ENCODE data around the gene CREBRF.
A peak's percentile ranks its signal among the peaks of the same experiment; 100 is the strongest.
"Not testable (repeated sequence)": the region's sequence is repeated elsewhere in the genome, so short reads cannot be mapped to it uniquely, and the experiment has no call there.

Gene CREBRF

GRCh38 chr5:173039188-173039587 lies 17.0 kb upstream of the CREBRF start:
- H3K27ac ChIP-seq (ENCODE audit: low read depth, low read length), result no peak overlapping the region
- H3K79me2 ChIP-seq (ENCODE audit: control insufficient read depth, insufficient read depth, low read length, unreplicated experiment), result peaks cover 3% of the 10 kb centered on the region
- peaks cover 11% of the 10 kb centered on the region for H3K4me1 ChIP-seq (ENCODE audit: control insufficient read depth, insufficient read depth, low read length, unreplicated experiment)
- no peak overlapping the region for H2AFZ ChIP-seq (ENCODE audit: low read length, unreplicated experiment)
- H3K4me3 ChIP-seq (ENCODE audit: low read depth, low read length), result no peak overlapping the region
- peaks cover 5% of the 10 kb centered on the region; the same call in 1 of the 2 replicates for H3K36me3 ChIP-seq (ENCODE audit: insufficient read depth, low read length)
- no peaks in the 10 kb centered on the region for H3K27me3 ChIP-seq (ENCODE audit: insufficient read depth, low read length)

GRCh38 chr5:173039964-173040363 lies 16.2 kb upstream of the CREBRF start:
- Histone ChIP-seq H3K27ac (ENCODE audit: low read depth, low read length) (no peak overlapping the region), H3K79me2 (ENCODE audit: control insufficient read depth, insufficient read depth, low read length, unreplicated experiment) (peaks cover 2% of the 10 kb centered on the region), H3K4me3 (ENCODE audit: low read depth, low read length) (no peak overlapping the region), H2AFZ (ENCODE audit: low read length, unreplicated experiment) (no peak overlapping the region), H3K4me1 (ENCODE audit: control insufficient read depth, insufficient read depth, low read length, unreplicated experiment) (peaks cover 8% of the 10 kb centered on the region), H3K36me3 (ENCODE audit: insufficient read depth, low read length) (peaks cover 2% of the 10 kb centered on the region; the same call in 1 of the 2 replicates), H3K27me3 (ENCODE audit: insufficient read depth, low read length) (no peaks in the 10 kb centered on the region)

- no peaks in the 10 kb centered on the region for H3K4me1 ChIP-seq (ENCODE audit: control insufficient read depth, insufficient read depth, low read length, unreplicated experiment)
- H3K36me3 ChIP-seq (ENCODE audit: insufficient read depth, low read length), result no peaks in the 10 kb centered on the region
- H3K27ac ChIP-seq (ENCODE audit: low read depth, low read length), result no peak overlapping the region
- H3K27me3 ChIP-seq (ENCODE audit: insufficient read depth, low read length), result no peaks in the 10 kb centered on the region
- no peak overlapping the region for H2AFZ ChIP-seq (ENCODE audit: low read length, unreplicated experiment)
- H3K4me3 ChIP-seq (ENCODE audit: low read depth, low read length), result no peak overlapping the region
- H3K79me2 ChIP-seq (ENCODE audit: control insufficient read depth, insufficient read depth, low read length, unreplicated experiment), result no peaks in the 10 kb centered on the region
These were observed 14.0 kb upstream of the CREBRF start for GRCh38 chr5:173041881-173042762.

- Histone ChIP-seq H3K36me3 (ENCODE audit: insufficient read depth, low read length) (no peaks in the 10 kb centered on the region), H3K27ac (ENCODE audit: low read depth, low read length) (no peak overlapping the region), H3K4me1 (ENCODE audit: control insufficient read depth, insufficient read depth, low read length, unreplicated experiment) (no peaks in the 10 kb centered on the region), H2AFZ (ENCODE audit: low read length, unreplicated experiment) (no peak overlapping the region), H3K4me3 (ENCODE audit: low read depth, low read length) (no peak overlapping the region), H3K79me2 (ENCODE audit: control insufficient read depth, insufficient read depth, low read length, unreplicated experiment) (no peaks in the 10 kb centered on the region), H3K27me3 (ENCODE audit: insufficient read depth, low read length) (no peaks in the 10 kb centered on the region)
These were observed 13.4 kb upstream of the CREBRF start for GRCh38 chr5:173042763-173043107.

GRCh38 chr5:173045474-173045873 lies 10.7 kb upstream of the CREBRF start:
- Histone ChIP-seq H3K79me2 (ENCODE audit: control insufficient read depth, insufficient read depth, low read length, unreplicated experiment) (no peaks in the 10 kb centered on the region), H3K27ac (ENCODE audit: low read depth, low read length) (no peak overlapping the region), H2AFZ (ENCODE audit: low read length, unreplicated experiment) (no peak overlapping the region), H3K36me3 (ENCODE audit: insufficient read depth, low read length) (no peaks in the 10 kb centered on the region), H3K4me1 (ENCODE audit: control insufficient read depth, insufficient read depth, low read length, unreplicated experiment) (no peaks in the 10 kb centered on the region), H3K4me3 (ENCODE audit: low read depth, low read length) (no peak overlapping the region), H3K27me3 (ENCODE audit: insufficient read depth, low read length) (no peaks in the 10 kb centered on the region)

- not testable (repeated sequence) for H3K27me3 ChIP-seq (ENCODE audit: insufficient read depth, low read length); H3K36me3 ChIP-seq (ENCODE audit: insufficient read depth, low read length); H3K79me2 ChIP-seq (ENCODE audit: control insufficient read depth, insufficient read depth, low read length, unreplicated experiment); H2AFZ ChIP-seq (ENCODE audit: low read length, unreplicated experiment); H3K27ac ChIP-seq (ENCODE audit: low read depth, low read length); H3K4me3 ChIP-seq (ENCODE audit: low read depth, low read length)
- H3K4me1 ChIP-seq (ENCODE audit: control insufficient read depth, insufficient read depth, low read length, unreplicated experiment), result peaks cover 11% of the 10 kb centered on the region
These were observed 8.9 kb upstream of the CREBRF start for GRCh38 chr5:173047096-173047837.

GRCh38 chr5:173047838-173048105 lies 8.4 kb upstream of the CREBRF start:
- Histone ChIP-seq H3K36me3 (ENCODE audit: insufficient read depth, low read length) (no peaks in the 10 kb centered on the region), H3K4me3 (ENCODE audit: low read depth, low read length) (no peak overlapping the region), H3K27ac (ENCODE audit: low read depth, low read length) (no peak overlapping the region), H3K27me3 (ENCODE audit: insufficient read depth, low read length) (no peaks in the 10 kb centered on the region), H3K79me2 (ENCODE audit: control insufficient read depth, insufficient read depth, low read length, unreplicated experiment) (no peaks in the 10 kb centered on the region), H3K4me1 (ENCODE audit: control insufficient read depth, insufficient read depth, low read length, unreplicated experiment) (peaks cover 12% of the 10 kb centered on the region), H2AFZ (ENCODE audit: low read length, unreplicated experiment) (no peak overlapping the region)

GRCh38 chr5:173050791-173051190 lies 5.4 kb upstream of the CREBRF start:
- no peaks in the 10 kb centered on the region for H3K27me3 ChIP-seq (ENCODE audit: insufficient read depth, low read length)
- H2AFZ ChIP-seq (ENCODE audit: low read length, unreplicated experiment), result no peak overlapping the region
- H3K27ac ChIP-seq (ENCODE audit: low read depth, low read length), result no peak overlapping the region
- peaks cover 12% of the 10 kb centered on the region for H3K4me1 ChIP-seq (ENCODE audit: control insufficient read depth, insufficient read depth, low read length, unreplicated experiment)
- H3K79me2 ChIP-seq (ENCODE audit: control insufficient read depth, insufficient read depth, low read length, unreplicated experiment), result no peaks in the 10 kb centered on the region
- no peaks in the 10 kb centered on the region for H3K36me3 ChIP-seq (ENCODE audit: insufficient read depth, low read length)
- H3K4me3 ChIP-seq (ENCODE audit: low read depth, low read length), result no peak overlapping the region

- Histone ChIP-seq H3K4me1 (ENCODE audit: control insufficient read depth, insufficient read depth, low read length, unreplicated experiment) (peaks cover 12% of the 10 kb centered on the region), H3K36me3 (ENCODE audit: insufficient read depth, low read length) (no peaks in the 10 kb centered on the region), H2AFZ (ENCODE audit: low read length, unreplicated experiment) (peak overlapping the region; percentile 43), H3K27me3 (ENCODE audit: insufficient read depth, low read length) (no peaks in the 10 kb centered on the region), H3K79me2 (ENCODE audit: control insufficient read depth, insufficient read depth, low read length, unreplicated experiment) (no peaks in the 10 kb centered on the region), H3K4me3 (ENCODE audit: low read depth, low read length) (no peak overlapping the region; the same call in 1 of the 2 replicates), H3K27ac (ENCODE audit: low read depth, low read length) (no peak overlapping the region)
These were observed 4.4 kb upstream of the CREBRF start for GRCh38 chr5:173051746-173052145.

- no peaks in the 10 kb centered on the region for H3K36me3 ChIP-seq (ENCODE audit: insufficient read depth, low read length)
- no peak overlapping the region for H3K4me3 ChIP-seq (ENCODE audit: low read depth, low read length)
- no peak overlapping the region for H3K27ac ChIP-seq (ENCODE audit: low read depth, low read length)
- H2AFZ ChIP-seq (ENCODE audit: low read length, unreplicated experiment), result no peak overlapping the region
- H3K79me2 ChIP-seq (ENCODE audit: control insufficient read depth, insufficient read depth, low read length, unreplicated experiment), result no peaks in the 10 kb centered on the region
- H3K27me3 ChIP-seq (ENCODE audit: insufficient read depth, low read length), result no peaks in the 10 kb centered on the region
- peaks cover 12% of the 10 kb centered on the region for H3K4me1 ChIP-seq (ENCODE audit: control insufficient read depth, insufficient read depth, low read length, unreplicated experiment)
These were observed 3.1 kb upstream of the CREBRF start for GRCh38 chr5:173053041-173053440.

All from ACC112 (cell line).